Cardiac muscle cell (in vitro differentiated cells and primary cell): ENCODE data around the gene ABHD8. TPM values are rescaled to one million over a fixed set of nuclear protein-coding genes. Genes with fewer than 3 reads are reported as not detected.

Source experiments
- DNase-seq, 2 donors: peaks; one replicate each; pipeline versions ENCODE4 v3.0.0 to v3.0.0-alpha.2; 2010 to 2017; ENCODE audit warnings: low read depth in 1 of 2, low spot score in 1 of 2
- H3K27ac ChIP-seq: fragments of 200-600 bp; sonication (generic); 2 replicates; pipeline ENCODE4 v1.5.1; 2016
- H3K27me3 ChIP-seq: fragments of 200-600 bp; sonication (generic); 2 replicates; pipeline ENCODE4 v1.6.0; 2016; ENCODE audit warnings: control low read depth
- H3K36me3 ChIP-seq: fragments of 200-600 bp; sonication (generic); 2 replicates; pipeline ENCODE4 v1.5.1; 2016; ENCODE audit warnings: control low read depth
- H3K4me1 ChIP-seq: fragments of 200-600 bp; sonication (generic); 2 replicates; pipeline ENCODE4 v1.8.1; 2017; ENCODE audit warnings: low read depth, mild to moderate bottlenecking, mixed run types
- H3K4me3 ChIP-seq: fragments of 200-600 bp; sonication (generic); 2 replicates; pipeline ENCODE4 v1.5.1; 2016; ENCODE audit warnings: mild to moderate bottlenecking
- H3K9me3 ChIP-seq: fragments of 200-600 bp; sonication (generic); 2 replicates; pipeline ENCODE4 v1.5.1; 2017; ENCODE audit warnings: low read depth, mild to moderate bottlenecking, control low read depth
- polyA plus RNA-seq: library from polyadenylated mRNA; unstranded; fragments of >200 nt; fragmentation: Nextera tagmentation; extraction: Ambion mirVana; gene quantifications from 2 replicates; pipeline ENCODE4 v1.2.1, GENCODE V29; 2016
- total RNA-seq: library from RNA; depleted of rRNA; stranded (reverse); fragments of >200 nt; gene quantifications from 2 replicates; pipeline ENCODE4 v1.2.3, GENCODE V29; 2016
- TF ChIP-seq, protein P1 (sequence below): IDR thresholded peaks from 2 replicates; pipeline ENCODE4 v1.5.1; 2012; ENCODE audit warnings: low read depth, mild to moderate bottlenecking, low read length

Gene ABHD8
- total and polyA plus RNA-seq, 2 experiments from 2014 or later, result 38.1 to 50.6 TPM

DNA sequence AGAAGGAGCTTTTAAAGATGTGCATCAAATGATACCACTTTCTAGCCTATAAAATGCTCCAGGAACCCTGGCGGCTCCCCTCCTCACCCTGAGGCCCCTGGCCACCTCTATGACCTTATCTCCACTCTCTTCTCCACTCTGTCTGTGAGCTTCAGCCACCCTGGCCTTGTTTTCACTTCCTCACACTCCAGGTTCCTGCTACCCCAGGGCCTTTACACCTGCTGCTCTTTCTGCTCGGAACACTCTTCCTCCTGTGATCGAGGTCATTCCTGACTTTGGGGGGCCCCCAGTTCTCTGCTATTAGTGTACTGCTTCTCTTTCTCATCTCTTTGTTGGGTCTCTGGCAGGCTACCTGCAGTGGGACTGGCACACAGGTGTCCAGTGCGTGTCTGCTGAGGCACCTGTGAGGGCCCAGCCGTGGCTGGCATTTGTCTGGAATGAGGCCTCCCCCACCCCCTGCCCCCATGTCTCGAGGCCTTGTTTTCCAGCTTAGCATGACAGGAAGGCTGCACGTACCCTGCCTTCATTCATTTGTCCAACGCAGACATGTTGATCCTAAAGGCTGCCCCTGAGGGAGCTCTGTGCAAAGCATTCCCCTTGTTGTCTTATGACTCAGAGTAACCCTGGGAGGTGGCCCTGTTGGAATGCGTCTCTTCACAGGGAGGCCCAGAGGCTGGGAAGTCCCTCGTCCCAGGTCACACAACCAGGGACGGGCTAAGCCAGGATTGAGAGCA lies 8.4 kb upstream of the ABHD8 start:
- H3K9me3 ChIP-seq, result no peaks in the 10 kb centered on the region
- DNase-seq, result peak in 1 of 2 donors; percentile 42
- H3K4me1 ChIP-seq, result peaks cover 5% of the 10 kb centered on the region
- TF ChIP-seq, protein P1, sequence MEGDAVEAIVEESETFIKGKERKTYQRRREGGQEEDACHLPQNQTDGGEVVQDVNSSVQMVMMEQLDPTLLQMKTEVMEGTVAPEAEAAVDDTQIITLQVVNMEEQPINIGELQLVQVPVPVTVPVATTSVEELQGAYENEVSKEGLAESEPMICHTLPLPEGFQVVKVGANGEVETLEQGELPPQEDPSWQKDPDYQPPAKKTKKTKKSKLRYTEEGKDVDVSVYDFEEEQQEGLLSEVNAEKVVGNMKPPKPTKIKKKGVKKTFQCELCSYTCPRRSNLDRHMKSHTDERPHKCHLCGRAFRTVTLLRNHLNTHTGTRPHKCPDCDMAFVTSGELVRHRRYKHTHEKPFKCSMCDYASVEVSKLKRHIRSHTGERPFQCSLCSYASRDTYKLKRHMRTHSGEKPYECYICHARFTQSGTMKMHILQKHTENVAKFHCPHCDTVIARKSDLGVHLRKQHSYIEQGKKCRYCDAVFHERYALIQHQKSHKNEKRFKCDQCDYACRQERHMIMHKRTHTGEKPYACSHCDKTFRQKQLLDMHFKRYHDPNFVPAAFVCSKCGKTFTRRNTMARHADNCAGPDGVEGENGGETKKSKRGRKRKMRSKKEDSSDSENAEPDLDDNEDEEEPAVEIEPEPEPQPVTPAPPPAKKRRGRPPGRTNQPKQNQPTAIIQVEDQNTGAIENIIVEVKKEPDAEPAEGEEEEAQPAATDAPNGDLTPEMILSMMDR, result no peak
- H3K27me3 ChIP-seq, result no peaks in the 10 kb centered on the region
- H3K4me3 ChIP-seq, result no peak overlapping the region
- peaks cover 9% of the 10 kb centered on the region for H3K36me3 ChIP-seq
- no peak overlapping the region for H3K27ac ChIP-seq

DNA sequence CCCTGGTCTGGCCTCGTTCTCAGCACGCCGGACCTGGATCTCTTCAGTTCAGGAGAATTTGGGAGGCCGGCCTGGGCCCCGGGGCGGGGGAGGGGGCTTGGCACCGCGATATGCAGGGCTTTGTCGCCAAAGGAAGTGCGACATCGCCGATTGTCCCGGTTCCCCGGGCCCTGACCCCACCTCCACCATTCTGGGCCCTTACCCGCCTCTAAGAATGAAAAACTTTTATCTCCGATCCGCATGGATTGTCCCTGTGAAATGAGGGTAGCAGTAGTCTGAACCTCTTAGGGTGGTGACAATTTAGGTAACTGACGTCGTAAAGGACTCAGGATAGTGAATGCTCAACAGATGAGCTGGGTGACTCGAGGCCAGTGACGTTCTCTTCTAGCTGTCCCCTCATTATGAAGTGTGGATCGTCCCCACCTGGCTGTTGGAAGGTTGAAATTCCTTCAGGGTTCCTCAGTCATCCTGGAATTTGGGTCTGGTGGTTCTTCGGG lies 6.8 kb upstream of the ABHD8 start:
- Histone ChIP-seq H3K9me3 (no peaks in the 10 kb centered on the region), H3K27me3 (no peaks in the 10 kb centered on the region), H3K4me3 (peak overlapping the region; percentile 55), H3K4me1 (peaks cover 5% of the 10 kb centered on the region), H3K27ac (peak overlapping the region; percentile 25), H3K36me3 (peaks cover 9% of the 10 kb centered on the region)
- DNase-seq, result no peak
- TF ChIP-seq, protein P1, result no peak

DNA sequence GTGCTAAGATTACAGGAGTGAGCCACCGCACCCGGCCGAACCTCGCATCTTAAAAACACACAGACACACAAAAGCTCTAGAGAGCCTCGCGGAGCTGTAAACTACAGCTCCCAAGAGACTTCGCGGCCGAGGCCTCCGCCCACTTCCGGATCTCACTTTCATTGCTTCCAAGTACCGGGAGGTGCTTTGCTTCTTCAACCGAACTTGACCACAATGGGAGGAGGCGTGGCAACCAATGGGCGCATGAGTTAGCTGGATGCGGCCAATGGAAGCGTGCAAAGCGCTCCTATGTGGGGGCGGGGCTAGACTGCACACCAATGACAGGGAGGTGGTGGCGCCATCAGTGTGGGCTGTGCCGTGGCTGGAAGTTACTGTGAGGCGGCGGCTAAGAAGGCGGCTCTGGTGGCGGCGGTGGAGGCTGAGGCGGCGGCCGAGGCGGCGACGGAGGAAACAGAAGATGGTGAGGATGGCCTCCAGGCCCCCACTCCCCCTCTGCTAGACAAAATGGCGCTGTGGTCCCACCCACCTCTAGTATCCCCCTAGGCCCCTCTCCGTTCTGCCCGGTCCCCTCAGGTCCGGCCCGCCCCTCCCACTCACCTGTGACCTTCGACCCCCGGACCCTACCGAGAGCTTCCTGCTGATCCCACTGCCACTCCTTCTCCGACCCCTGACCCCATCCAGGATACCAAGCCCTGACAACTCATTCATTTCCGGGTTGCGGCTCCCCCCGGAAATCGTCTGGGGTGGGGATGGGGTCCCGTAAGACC lies 6.2 kb upstream of the ABHD8 start, which contains the start of gene DDA1:
Gene DDA1 (plus strand): TSS at position 366 of the 767 bp plus-strand sequence. CDS start 92 bp downstream, at position 458.
- Histone ChIP-seq H3K9me3 (no peaks in the 10 kb centered on the region), H3K27ac (peak within 1 kb of the TSS; percentile 25), H3K4me3 (peak within 1 kb of the TSS; percentile 55), H3K36me3 (peaks cover 5% of the 10 kb centered on the region), H3K27me3 (no peaks in the 10 kb centered on the region), H3K4me1 (peaks cover 5% of the 10 kb centered on the region)
- DNase-seq, result peak; percentile 100
- TF ChIP-seq, protein P1, result no peak

DNA sequence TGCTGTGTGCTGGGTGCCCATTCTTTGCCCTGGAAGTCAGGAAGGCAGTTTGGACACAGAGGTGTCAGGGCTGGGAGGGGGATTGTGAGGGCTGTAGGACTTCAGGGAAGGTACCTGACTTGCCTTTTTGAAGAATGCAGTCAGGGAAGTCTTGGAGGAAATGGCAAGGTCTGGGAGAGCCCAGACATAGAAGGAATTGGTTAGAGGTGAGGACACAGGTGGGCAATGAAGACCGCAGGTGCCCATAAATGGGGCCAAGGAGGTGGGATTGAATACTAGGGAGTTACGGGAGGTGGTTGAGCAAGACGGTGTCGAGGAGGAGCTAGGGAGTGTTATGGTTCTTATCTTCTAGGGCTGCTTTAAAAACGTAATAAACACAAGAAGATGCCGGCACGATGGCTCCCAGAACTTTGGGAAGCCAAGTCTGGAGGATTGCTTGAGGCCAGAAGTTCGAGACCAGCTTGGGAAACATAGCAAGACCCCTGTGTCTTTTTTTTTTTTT lies 4.7 kb upstream of the ABHD8 start:
- no peaks in the 10 kb centered on the region for H3K27me3 ChIP-seq
- no peak overlapping the region for H3K27ac ChIP-seq
- peaks cover 5% of the 10 kb centered on the region for H3K4me1 ChIP-seq
- H3K9me3 ChIP-seq, result no peaks in the 10 kb centered on the region
- no peak for DNase-seq
- H3K4me3 ChIP-seq, result no peak overlapping the region
- TF ChIP-seq, protein P1, result no peak
- no peaks in the 10 kb centered on the region for H3K36me3 ChIP-seq

DNA sequence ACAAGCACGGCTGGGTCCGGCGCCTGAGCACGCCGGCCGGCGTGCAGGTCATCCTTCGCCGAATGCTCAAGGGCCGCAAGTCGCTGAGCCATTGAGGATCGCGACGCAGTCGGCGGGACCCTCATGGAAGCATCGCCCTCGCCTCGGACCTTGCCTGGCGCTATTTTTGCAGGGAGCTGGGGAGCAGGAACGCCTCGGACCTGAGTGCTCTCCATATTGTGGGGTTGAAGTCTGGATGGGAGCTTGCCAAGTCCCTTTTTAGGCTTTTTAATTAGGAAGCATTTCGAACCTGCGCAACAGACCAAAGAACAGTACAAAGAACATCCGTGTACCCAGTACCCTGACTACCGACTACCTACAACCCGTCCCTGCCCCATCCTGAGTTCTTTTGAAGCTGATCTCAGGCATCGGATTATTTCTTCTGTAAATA lies 3.1 kb upstream of the ABHD8 start:
- TF ChIP-seq, protein P1, result no peak
- Histone ChIP-seq H3K27me3 (no peaks in the 10 kb centered on the region), H3K4me3 (peak overlapping the region; percentile 47), H3K9me3 (no peaks in the 10 kb centered on the region), H3K27ac (peak overlapping the region; percentile 81), H3K36me3 (no peaks in the 10 kb centered on the region), H3K4me1 (peaks cover 11% of the 10 kb centered on the region)
- peak in 1 of 2 donors; percentile 52 for DNase-seq
